ENCODE data around the gene TOM1. TPM values are rescaled to one million over a fixed set of nuclear protein-coding genes. Genes with fewer than 3 reads are reported as not detected.
"Not testable (repeated sequence)": the region's sequence is repeated elsewhere in the genome, so short reads cannot be mapped to it uniquely, and the experiment has no call there.

Gene TOM1
- total RNA-seq, 1 donor from 2014 or later = 83.2 TPM

DNA sequence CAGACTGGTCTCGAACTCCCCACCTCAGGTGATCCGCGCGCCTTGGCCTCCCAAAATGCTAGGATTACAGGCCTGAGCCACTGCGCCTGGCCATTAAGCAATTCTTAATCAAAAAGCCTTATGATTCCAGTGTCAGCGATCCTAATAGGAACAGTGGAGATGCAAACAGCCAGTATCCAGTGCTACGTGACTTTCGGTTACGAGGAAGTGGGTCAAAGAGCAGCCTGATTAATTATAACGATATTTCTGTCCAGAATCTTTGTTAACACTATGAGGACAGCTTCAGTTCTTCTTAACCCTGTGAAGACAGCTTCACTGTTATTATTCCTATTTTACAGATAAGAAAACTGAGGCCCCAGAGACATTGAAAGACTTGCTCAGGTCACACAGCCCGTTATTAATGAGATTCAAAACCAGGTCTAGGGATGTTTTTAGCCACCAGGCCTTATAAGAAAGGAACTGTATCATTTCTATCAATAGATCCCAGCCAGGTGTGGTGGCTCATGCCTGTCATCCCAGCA, 63.9 kb downstream of the TOM1 start:
- DNase-seq (ENCODE audit: low spot score) = no peak

GRCh38 chr22:35364230-35364629, 64.5 kb downstream of the TOM1 start:
- DNase-seq (ENCODE audit: low spot score) = not testable (repeated sequence)

GRCh38 chr22:35367331-35367886, 67.7 kb downstream of the TOM1 start:
- DNase-seq (ENCODE audit: low spot score) = no peak

GRCh38 chr22:35368386-35368785, 68.7 kb downstream of the TOM1 start:
- DNase-seq (ENCODE audit: low spot score) = no peak

GRCh38 chr22:35369996-35370395, 70.3 kb downstream of the TOM1 start:
- DNase-seq (ENCODE audit: low spot score) = no peak

DNA sequence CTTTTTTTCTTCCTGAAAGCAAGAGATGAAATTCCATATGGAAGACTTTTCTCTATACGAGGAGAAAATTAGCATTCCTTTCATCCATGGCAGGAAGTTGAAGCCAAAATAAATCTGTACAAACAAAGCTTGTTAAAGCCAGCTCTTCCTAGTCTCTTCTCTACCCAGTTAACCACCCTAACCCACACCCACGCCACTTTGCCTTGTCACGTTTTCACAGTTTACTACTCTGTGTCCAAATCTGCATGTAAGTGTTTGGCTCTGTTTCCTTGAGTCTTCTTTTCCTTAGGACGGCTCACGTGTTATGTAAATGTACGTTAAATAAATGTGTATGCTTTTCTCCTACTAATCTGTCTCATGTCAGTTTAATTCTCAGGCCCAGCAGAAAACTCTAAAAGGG, 74.1 kb downstream of the TOM1 start:
- DNase-seq (ENCODE audit: low spot score) = no peak

- DNase-seq (ENCODE audit: low spot score) = no peak
These were observed 75.3 kb downstream of the TOM1 start for GRCh38 chr22:35375031-35375430.

- no peak for DNase-seq (ENCODE audit: low spot score)
These were observed 75.8 kb downstream of the TOM1 start for GRCh38 chr22:35375526-35375925.

- DNase-seq (ENCODE audit: low spot score) = peak; percentile 94
These were observed 77.2 kb downstream of the TOM1 start for GRCh38 chr22:35376728-35377472.

DNA sequence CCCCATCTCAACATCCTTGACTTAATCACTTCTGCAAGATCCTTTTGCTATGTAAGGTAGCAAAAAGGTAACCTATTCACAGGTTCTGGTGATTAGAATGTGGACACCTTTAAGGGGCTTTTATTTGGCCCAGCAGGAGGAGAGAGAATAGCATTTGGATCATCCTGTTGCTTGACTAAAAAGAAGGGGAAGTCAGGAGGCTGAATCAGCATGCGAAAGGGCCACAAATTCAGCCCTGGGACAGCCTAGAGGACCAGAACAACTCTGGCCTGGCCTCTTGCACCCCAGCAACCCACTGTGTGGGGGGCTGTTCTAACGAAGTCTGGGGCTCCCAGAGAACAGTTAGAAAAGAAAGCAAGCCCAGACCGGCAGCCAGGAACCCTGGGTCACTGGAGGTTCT, 78.0 kb downstream of the TOM1 start:
- DNase-seq (ENCODE audit: low spot score) = no peak

DNA sequence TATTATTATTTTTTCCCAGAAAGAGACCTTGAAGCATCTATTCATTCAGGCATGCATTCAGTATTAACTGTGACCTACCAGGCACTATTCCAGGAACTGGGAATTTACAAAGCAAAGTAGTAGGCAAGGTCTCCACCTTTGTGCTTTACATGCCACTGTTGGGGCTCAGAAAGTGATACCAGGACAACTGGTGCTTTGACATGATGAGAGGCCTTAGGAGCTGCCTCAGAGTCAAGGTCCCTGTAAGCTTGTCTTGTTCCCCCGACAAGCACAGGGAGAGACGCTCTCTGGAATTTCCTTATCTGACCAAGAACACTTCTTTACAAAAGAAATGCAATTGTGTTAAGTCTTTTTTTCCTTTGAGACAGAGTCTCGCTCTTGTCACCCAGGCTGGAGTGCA, 78.9 kb downstream of the TOM1 start:
- no peak for DNase-seq (ENCODE audit: low spot score)

DNA sequence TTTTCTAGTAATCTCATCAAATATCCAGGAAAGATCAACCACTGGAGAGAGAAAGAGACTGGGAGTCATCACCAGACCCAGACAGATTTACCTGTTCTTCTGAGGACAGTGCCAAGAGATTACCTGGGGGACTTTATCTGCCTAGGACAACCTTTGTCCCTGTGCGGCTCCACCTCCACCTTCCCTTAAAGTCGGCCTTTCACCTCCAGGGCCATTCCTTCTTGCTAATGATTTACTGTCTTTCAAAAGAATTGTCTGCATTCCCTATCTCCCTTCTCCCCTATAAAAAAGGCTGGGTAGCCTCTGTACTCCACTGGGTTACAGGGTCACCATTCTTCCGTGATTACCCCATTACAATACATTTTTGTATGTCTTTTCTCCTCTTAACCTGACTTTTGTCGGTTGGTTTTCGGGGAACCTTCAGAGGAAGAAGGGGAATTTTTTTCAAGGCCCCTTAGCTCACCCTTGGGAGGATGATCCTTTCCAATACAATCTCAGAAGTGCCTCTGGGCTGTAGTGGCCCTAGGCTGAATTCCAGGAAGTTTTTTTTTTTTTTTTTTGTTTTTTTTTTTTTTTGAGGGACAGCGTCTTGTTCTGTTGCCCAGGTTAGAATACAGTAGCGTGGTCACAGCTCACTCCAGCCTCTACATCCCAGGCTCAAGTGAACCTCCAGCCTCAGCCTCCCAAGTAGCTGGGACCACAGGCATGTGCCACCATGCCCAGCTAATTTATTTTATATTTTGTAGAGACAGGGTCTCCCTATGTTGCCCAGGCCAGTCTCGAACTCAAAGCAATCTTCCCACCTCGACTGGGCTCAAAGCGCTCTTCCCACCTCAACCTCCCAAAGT, 79.7 kb downstream of the TOM1 start:
- DNase-seq (ENCODE audit: low spot score) = no peak

GRCh38 chr22:35380013-35380412, 80.3 kb downstream of the TOM1 start:
- no peak for DNase-seq (ENCODE audit: low spot score)

DNA sequence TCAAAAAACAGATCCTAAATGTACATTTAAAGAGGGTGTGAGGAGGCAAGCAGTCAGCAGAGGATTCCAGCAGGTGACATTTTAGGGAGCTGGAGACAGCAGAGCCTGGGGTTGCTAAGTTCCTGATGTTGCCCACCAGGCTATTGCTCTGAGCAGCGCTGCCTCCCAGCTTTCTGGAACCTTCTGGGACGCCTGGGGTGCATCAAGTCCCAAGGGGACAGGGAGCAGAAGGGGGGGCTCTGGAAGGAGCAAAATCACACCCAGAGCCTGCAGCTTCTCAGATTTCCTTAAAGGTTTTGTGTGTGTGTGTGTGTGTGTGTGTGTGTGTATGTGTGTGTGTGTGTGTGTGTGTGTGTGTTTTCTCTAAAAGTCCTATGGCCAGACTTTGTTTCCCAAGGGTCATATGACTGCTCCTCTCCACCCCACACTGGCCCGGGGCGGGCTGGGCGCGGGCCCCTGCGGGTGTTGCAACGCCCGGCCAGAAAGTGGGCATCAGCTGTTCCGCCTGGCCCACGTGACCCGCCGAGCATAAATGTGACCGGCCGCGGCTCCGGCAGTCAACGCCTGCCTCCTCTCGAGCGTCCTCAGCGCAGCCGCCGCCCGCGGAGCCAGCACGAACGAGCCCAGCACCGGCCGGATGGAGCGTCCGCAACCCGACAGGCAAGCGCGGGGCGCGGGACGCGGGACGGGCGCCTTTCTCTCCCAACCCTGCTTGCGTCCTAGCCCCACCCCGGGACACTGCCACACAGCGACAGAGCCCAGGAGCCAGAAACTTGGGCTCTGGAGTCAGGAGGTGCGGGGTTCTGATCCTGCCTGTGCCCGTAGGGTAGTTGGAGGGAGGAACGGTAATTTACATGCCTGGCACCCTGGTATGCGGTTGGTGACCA, 81.1 kb downstream of the TOM1 start, which contains the start of gene HMOX1:
Gene HMOX1 (plus strand): TSS at position 560 of the 887 bp plus-strand sequence. CDS start 78 bp downstream, at position 638.
- DNase-seq (ENCODE audit: low spot score) = peak; percentile 97

- DNase-seq (ENCODE audit: low spot score) = no peak
These were observed 81.8 kb downstream of the TOM1 start for GRCh38 chr22:35381424-35382009.

DNA sequence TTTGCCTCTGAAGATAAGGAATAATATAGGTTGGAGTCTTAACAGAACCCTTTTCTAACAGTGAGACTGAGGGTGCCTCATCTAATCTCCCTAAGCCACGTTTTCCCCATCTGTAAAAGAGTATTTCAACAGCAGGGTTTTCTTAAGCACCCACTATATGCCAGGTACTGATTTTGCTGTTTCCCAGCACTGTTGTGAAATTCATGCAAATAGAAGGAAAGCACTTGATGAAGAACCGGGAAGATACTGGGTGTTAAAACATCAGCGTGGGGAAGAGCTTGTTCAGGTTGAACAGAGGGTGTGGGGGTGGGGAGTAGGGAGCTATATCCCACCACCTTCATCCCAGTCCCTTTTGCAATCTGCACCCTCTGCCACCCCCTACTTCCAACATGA, 84.0 kb downstream of the TOM1 start:
- no peak for DNase-seq (ENCODE audit: low spot score)

DNA sequence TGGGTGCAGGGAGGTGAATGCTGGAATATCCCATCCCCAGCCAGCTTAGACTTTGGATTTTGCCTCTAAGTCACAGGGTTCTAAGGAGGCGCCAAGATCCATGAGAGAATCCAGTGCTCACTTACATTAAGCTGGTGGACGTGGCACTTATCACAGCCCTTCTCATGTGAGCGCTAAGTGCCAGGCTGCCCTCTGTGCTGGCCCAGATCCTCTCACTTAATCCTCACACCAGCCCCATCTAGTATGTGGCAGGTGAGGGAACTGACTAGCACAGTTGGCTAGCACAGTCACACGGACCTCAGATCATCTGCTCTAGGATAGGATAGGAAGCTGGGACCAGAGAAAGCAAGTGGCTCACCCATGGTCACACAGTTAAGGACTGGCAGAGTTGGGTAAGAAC, 84.8 kb downstream of the TOM1 start:
- no peak for DNase-seq (ENCODE audit: low spot score)

- DNase-seq (ENCODE audit: low spot score) = no peak
These were observed 85.4 kb downstream of the TOM1 start for GRCh38 chr22:35384975-35385588.

DNA sequence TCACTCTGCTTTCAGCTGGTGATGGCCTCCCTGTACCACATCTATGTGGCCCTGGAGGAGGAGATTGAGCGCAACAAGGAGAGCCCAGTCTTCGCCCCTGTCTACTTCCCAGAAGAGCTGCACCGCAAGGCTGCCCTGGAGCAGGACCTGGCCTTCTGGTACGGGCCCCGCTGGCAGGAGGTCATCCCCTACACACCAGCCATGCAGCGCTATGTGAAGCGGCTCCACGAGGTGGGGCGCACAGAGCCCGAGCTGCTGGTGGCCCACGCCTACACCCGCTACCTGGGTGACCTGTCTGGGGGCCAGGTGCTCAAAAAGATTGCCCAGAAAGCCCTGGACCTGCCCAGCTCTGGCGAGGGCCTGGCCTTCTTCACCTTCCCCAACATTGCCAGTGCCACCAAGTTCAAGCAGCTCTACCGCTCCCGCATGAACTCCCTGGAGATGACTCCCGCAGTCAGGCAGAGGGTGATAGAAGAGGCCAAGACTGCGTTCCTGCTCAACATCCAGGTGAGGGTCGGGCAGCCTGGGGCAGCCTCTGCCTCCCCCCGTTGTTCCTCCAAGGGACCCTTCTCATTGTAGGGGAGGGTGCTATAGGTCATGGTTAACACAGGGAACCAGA, 87.1 kb downstream of the TOM1 start:
- DNase-seq (ENCODE audit: low spot score) = no peak

GRCh38 chr22:35390933-35391332, 91.2 kb downstream of the TOM1 start:
- DNase-seq (ENCODE audit: low spot score) = no peak

Data from mesenteric fat pad (tissue), 1 donor.